HG03575 (cell line): ENCODE data around the gene GLB1L2.
"Not testable (repeated sequence)": the region's sequence is repeated elsewhere in the genome, so short reads cannot be mapped to it uniquely, and the experiment has no call there.

Experiments used
- ATAC-seq: cut with Tn5 transposase; IDR thresholded peaks from one replicate; pipeline ENCODE4 v1.9.1; 2021; ENCODE audit not compliant: unreplicated experiment, insufficient number of reproducible peaks, low FRiP score; ENCODE audit errors: extremely low read depth

GLB1L2 gene

GRCh38 chr11:134344497-134345236 lies 12.9 kb downstream of the GLB1L2 start:
- not testable (repeated sequence) for ATAC-seq

- no peak for ATAC-seq
Measured at GRCh38 chr11:134345237-134345550, 13.4 kb downstream of the GLB1L2 start.

DNA sequence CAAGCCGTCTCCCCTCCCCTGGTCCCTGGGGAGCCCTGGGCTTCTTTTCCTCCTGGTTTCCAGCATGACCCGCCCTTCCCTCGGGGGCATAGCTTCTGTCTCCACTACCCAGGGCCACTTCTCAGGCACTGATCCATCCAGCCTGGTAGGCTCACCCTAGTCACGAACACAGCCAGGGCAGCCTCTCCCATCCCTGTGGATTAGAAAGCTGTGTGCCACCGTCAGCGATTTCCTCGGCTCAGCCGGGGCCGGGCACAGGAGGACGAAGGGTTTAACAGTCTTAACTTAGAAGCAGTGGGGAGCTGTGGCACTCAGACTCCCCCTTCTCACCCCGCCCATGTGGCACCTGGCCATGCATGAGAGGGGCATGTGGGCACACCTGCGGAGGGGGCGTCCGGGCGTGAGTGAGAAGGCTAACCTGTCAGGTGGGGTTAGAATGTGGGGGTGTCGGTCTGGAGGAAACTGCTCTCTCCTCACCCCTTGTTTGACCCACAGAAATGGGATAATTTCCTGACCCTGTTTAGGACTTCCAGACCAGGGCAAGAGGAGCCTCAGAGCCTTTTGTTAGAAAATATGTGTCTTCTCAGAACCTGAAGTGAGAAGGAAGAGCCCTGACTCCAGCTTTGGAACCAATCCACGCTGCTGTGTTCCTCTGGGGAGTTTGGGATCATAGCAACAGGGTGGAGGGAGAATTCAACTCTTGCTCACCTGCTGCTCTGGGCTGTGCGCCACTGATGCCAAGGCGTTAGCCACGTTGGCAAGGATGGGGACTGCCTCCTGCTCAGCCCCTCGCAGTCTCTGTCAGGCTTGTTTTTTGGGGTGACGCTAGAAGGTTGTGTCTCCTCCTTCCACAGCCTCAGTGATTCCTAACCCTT lies 14.6 kb downstream of the GLB1L2 start:
- ATAC-seq = no peak

GRCh38 chr11:134346976-134347350 lies 15.2 kb downstream of the GLB1L2 start:
- no peak for ATAC-seq

- ATAC-seq = no peak
Measured at GRCh38 chr11:134347441-134347840, 15.7 kb downstream of the GLB1L2 start.

GRCh38 chr11:134349109-134349801 lies 17.5 kb downstream of the GLB1L2 start:
- no peak for ATAC-seq

- no peak for ATAC-seq
Measured at GRCh38 chr11:134349802-134350355, 18.1 kb downstream of the GLB1L2 start.

- no peak for ATAC-seq
Measured at GRCh38 chr11:134350381-134350780, 18.6 kb downstream of the GLB1L2 start.

- ATAC-seq = no peak
Measured at GRCh38 chr11:134352111-134352510, 20.3 kb downstream of the GLB1L2 start.

GRCh38 chr11:134355136-134355535 lies 23.3 kb downstream of the GLB1L2 start:
- ATAC-seq = no peak

DNA sequence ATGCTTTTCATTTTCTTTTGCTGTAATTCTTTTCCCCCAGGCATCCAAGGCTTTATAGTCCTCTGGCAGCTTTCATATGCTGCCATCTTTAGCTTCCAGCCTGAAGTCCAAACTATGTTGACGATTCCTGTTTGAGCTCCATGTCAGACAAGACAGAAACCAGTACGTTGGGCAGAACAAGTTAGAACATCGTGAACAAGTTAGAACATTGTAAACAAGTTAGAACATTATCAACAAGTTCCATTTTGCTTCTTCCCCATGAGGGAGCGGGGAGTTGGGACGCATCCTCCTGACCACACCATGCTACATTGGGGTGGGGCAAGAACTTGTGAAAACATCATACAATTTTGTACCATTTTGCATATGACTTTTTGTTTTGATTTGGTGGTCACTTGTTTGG lies 23.9 kb downstream of the GLB1L2 start:
- no peak for ATAC-seq

DNA sequence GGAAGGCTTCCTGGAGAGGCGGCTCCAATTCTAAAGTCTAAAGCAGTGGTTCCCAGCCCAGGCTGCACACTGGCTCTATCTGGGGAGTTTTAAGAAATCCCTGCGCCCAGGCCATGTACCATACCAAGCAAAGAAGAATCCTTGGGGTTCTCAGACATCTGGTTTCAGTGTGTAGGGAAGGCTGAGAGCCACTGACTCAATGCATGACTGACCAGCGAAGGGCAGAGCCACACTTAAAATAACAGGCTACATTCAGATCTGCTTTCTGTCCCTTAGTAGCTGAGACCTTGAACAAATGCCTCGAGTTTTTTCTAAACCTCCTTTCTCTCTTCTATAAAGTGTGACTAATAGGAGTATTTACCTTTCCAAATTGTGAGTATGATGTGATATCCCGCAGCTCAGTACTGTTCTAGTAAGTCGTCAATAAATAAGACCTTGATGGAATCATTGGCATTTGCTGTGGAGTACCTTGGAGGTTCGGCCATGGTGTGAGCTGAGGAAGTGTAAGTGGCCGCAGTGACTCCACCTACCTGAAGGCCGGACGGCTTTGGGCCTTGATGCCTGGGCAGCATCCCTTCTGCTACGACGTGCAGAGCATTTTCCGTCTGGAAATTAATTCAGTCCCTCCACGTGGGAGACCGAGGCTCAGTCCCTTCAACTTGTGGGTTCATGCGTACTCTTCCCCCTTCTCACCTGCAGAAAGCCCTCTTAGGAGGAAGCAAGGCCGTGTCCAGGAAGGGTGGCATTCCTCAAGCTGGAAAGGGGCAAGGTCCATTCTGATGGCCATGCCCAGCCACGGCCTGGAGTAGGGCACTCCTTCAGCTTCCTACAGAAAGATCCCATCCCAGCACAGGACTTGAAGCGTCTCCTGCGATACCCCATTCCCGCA lies 25.1 kb downstream of the GLB1L2 start:
- no peak for ATAC-seq

DNA sequence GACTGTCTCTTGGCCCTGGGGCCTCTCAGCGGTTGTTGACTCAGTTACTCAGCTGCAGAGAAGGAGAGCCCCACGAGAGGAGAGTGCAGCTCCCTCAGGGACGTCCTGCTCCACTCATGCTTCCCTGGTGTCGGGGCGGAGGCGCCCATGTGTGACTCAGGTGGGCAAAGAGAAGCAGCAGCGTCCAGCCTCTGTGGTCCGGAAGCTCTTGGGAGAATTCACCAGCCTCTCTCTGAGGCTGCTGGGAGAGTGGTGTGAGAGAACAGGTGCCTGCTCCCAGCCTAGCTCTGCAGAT lies 25.7 kb downstream of the GLB1L2 start:
- ATAC-seq = no peak

- no peak for ATAC-seq
Measured at GRCh38 chr11:134358165-134358855, 26.5 kb downstream of the GLB1L2 start.

DNA sequence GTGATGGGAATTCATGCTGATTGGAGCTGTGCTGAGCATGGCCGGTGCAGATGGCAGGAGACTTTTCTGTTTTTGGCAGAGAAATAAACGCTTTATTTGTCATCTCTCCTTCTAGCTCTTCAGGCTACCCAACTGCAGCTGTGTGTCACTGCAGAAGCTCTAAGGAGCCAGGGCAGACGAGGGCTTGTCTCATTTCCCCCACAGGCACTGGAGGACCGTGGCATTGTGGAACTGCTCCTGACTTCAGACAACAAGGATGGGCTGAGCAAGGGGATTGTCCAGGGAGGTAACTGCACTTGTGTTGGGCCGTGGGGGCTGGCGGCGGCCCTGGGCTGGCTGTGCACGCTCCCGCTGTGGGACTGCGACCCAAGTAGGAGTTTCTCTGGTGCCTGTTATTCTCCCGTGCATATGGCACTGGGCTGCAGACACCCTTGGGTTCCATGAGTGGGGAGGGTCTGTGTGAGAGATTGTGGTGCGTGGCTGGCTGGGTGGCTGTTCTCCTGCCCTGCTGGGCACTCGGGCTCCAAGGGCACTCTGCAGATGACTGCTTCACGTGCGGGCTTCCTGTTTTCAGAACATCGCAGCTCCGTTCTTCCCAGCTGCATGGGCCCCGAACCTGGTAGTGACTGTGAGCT lies 27.2 kb downstream of the GLB1L2 start:
- no peak for ATAC-seq

- no peak for ATAC-seq
Measured at GRCh38 chr11:134359646-134360045, 27.9 kb downstream of the GLB1L2 start.

GRCh38 chr11:134360050-134360835 lies 28.5 kb downstream of the GLB1L2 start:
- no peak for ATAC-seq
